K562 (cell line): ENCODE measurements around the gene CXCL9. TPM values are rescaled to one million over a fixed set of nuclear protein-coding genes. Genes with fewer than 3 reads are reported as not detected.

ENCODE experiments used
- COPS2 ChIP-seq: fragments of 450-650 bp; conservative IDR thresholded peaks from 2 replicates; pipeline ENCODE4 v1.6.1; 2016; ENCODE audit warnings: mild to moderate bottlenecking, moderate library complexity
- ELF4 ChIP-seq: fragments of 450-650 bp; formaldehyde crosslinking; IDR thresholded peaks from 2 replicates; pipeline ENCODE4 v1.4.0; 2022; ENCODE audit warnings: missing genetic modification characterization
- NFIC ChIP-seq: fragments of 450-650 bp; IDR thresholded peaks from 2 replicates; pipeline ENCODE4 v1.6.1; 2017; ENCODE audit warnings: mild to moderate bottlenecking, inconsistent platforms
- PCBP2 ChIP-seq: fragments of 200-400 bp; formaldehyde crosslinking; IDR thresholded peaks from 2 replicates; pipeline ENCODE4 v1.6.1; 2018; ENCODE audit warnings: low read length, low read depth, mild to moderate bottlenecking, moderate library complexity; ENCODE audit not compliant: poor library complexity, severe bottlenecking
- RNF2 ChIP-seq: sonication (generic); IDR thresholded peaks from 2 replicates; pipeline ENCODE4 v1.6.1; 2016
- SMAD2 ChIP-seq: fragments of 150-350 bp; IDR thresholded peaks from 2 replicates; pipeline ENCODE4 v1.6.1; 2014; ENCODE audit warnings: low read depth, mild to moderate bottlenecking, low read length
- SP1 ChIP-seq: sonication (generic); formaldehyde crosslinking; IDR thresholded peaks from 2 replicates; pipeline ENCODE4 v1.8.1; 2022; ENCODE audit warnings: mild to moderate bottlenecking, missing genetic modification reagents
- SRSF3 ChIP-seq: fragments of 200-400 bp; formaldehyde crosslinking; IDR thresholded peaks from 2 replicates; pipeline ENCODE4 v1.6.1; 2016; ENCODE audit warnings: mild to moderate bottlenecking, low read length, moderate library complexity; ENCODE audit not compliant: insufficient read depth
- ZNF347 ChIP-seq: fragments of 450-650 bp; formaldehyde crosslinking; IDR thresholded peaks from 2 replicates; pipeline ENCODE4 v1.4.0; 2020; ENCODE audit warnings: low read depth, mild to moderate bottlenecking, moderate library complexity
- polyA plus RNA-seq, 8 experiments: library from polyadenylated mRNA; depleted of rRNA in 4 of 8; stranded (reverse) in 5 of 8; unstranded in 3 of 8; fragments of >200 nt; fragmentation: Nextera tagmentation in 2 of 8; fragmentation: Illumina TruSeq in 1 of 8; extraction: Ambion mirVana in 2 of 8; extraction: Trizol in 1 of 8; gene quantifications; 2 replicates each; pipeline versions ENCODE4 v1.2.1 to v1.2.3, GENCODE V29; 2011 to 2014; ENCODE audit warnings: inconsistent platforms in 1 of 8, missing spikeins in 1 of 8
- total RNA-seq, 7 experiments: library from RNA; depleted of rRNA in 6 of 7; stranded (reverse); fragments of >200 nt in 6 of 7; fragmentation: Illumina TruSeq in 2 of 7; extraction: Trizol in 2 of 7; gene quantifications; 2 replicates each; pipeline versions ENCODE4 v1.2.1 to v1.2.3, GENCODE V29; 2011 to 2021; ENCODE audit warnings: low replicate concordance in 1 of 7
- TF ChIP-seq, protein P1 (sequence below): sonication (generic); formaldehyde crosslinking; IDR thresholded peaks from 2 replicates; pipeline ENCODE4 v1.8.1; 2023; ENCODE audit warnings: mild to moderate bottlenecking, missing genetic modification reagents
- TF ChIP-seq, protein P2 (sequence below): fragments of 450-650 bp; formaldehyde crosslinking; IDR thresholded peaks from 2 replicates; pipeline ENCODE4 v1.4.0; 2020; ENCODE audit warnings: mild to moderate bottlenecking, moderate library complexity
- TF ChIP-seq, protein P3 (sequence below), 3 experiments: fragments of 200-800 bp in 1 of 3; sonication (Bioruptor generic) in 1 of 3; sonication (generic) in 1 of 3; formaldehyde crosslinking in 1 of 3; IDR thresholded peaks; 2 replicates each; pipeline versions ENCODE4 v1.6.1 to v1.8.0; 2016 to 2022; ENCODE audit warnings: mild to moderate bottlenecking in 2 of 3, missing compliant biosample characterization in 2 of 3, missing genetic modification characterization in 2 of 3, missing genetic modification reagents in 1 of 3
- TF ChIP-seq, protein P4 (sequence below): fragments of 200-600 bp; sonication (generic); IDR thresholded peaks from one replicate; pipeline ENCODE4 v1.6.1; 2012; ENCODE audit warnings: mild to moderate bottlenecking, low read depth, low read length, inconsistent platforms

CXCL9 gene
- total and polyA plus RNA-seq, 9 of the 15 experiments (the other 6 are each of a cell fraction or from before 2014, with no cell fraction given), result not detected

DNA sequence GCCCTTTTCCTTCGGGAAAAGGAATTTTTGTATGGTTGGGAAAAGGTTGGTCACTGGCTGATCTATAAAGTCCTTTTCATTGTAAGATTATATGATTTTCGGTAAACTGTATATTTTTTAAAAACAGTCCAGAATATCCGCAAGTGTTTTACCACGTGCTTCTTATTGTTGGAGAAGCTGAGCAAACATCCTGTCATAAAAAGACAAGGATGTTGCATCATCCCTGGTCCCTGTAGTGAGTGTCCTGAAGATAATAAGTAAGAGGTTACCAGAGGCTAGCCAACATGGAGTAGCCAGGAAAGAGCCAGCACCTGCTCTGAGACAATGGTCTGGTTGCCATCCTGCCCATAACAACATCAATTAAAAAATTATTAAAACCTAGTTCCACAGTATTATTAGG is 5.1 kb downstream of the CXCL9 start (continued):
- TF ChIP-seq PCBP2 (no peak), COPS2 (no peak), RNF2 (no peak; the same call in 1 of the 2 replicates), NFIC (no peak), SRSF3 (no peak), SP1 (CRISPR knock-in tag) (no peak), ELF4 (CRISPR knock-in tag) (no peak), SMAD2 (no peak), ZNF347 (CRISPR knock-in tag) (no peak)
- TF ChIP-seq, protein P1, sequence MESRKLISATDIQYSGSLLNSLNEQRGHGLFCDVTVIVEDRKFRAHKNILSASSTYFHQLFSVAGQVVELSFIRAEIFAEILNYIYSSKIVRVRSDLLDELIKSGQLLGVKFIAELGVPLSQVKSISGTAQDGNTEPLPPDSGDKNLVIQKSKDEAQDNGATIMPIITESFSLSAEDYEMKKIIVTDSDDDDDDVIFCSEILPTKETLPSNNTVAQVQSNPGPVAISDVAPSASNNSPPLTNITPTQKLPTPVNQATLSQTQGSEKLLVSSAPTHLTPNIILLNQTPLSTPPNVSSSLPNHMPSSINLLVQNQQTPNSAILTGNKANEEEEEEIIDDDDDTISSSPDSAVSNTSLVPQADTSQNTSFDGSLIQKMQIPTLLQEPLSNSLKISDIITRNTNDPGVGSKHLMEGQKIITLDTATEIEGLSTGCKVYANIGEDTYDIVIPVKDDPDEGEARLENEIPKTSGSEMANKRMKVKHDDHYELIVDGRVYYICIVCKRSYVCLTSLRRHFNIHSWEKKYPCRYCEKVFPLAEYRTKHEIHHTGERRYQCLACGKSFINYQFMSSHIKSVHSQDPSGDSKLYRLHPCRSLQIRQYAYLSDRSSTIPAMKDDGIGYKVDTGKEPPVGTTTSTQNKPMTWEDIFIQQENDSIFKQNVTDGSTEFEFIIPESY (CRISPR knock-in tag), result no peak
- TF ChIP-seq, protein P2, sequence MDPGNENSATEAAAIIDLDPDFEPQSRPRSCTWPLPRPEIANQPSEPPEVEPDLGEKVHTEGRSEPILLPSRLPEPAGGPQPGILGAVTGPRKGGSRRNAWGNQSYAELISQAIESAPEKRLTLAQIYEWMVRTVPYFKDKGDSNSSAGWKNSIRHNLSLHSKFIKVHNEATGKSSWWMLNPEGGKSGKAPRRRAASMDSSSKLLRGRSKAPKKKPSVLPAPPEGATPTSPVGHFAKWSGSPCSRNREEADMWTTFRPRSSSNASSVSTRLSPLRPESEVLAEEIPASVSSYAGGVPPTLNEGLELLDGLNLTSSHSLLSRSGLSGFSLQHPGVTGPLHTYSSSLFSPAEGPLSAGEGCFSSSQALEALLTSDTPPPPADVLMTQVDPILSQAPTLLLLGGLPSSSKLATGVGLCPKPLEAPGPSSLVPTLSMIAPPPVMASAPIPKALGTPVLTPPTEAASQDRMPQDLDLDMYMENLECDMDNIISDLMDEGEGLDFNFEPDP (CRISPR knock-in tag), result no peak
- TF ChIP-seq, protein P3, sequence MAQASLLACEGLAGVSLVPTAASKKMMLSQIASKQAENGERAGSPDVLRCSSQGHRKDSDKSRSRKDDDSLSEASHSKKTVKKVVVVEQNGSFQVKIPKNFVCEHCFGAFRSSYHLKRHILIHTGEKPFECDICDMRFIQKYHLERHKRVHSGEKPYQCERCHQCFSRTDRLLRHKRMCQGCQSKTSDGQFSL (CRISPR knock-in tag; IDR thresholded peaks at IDR 0.05), result no peak
- TF ChIP-seq, protein P3 (tag; IDR thresholded peaks at IDR 0.05), result no peak
- TF ChIP-seq, protein P4, sequence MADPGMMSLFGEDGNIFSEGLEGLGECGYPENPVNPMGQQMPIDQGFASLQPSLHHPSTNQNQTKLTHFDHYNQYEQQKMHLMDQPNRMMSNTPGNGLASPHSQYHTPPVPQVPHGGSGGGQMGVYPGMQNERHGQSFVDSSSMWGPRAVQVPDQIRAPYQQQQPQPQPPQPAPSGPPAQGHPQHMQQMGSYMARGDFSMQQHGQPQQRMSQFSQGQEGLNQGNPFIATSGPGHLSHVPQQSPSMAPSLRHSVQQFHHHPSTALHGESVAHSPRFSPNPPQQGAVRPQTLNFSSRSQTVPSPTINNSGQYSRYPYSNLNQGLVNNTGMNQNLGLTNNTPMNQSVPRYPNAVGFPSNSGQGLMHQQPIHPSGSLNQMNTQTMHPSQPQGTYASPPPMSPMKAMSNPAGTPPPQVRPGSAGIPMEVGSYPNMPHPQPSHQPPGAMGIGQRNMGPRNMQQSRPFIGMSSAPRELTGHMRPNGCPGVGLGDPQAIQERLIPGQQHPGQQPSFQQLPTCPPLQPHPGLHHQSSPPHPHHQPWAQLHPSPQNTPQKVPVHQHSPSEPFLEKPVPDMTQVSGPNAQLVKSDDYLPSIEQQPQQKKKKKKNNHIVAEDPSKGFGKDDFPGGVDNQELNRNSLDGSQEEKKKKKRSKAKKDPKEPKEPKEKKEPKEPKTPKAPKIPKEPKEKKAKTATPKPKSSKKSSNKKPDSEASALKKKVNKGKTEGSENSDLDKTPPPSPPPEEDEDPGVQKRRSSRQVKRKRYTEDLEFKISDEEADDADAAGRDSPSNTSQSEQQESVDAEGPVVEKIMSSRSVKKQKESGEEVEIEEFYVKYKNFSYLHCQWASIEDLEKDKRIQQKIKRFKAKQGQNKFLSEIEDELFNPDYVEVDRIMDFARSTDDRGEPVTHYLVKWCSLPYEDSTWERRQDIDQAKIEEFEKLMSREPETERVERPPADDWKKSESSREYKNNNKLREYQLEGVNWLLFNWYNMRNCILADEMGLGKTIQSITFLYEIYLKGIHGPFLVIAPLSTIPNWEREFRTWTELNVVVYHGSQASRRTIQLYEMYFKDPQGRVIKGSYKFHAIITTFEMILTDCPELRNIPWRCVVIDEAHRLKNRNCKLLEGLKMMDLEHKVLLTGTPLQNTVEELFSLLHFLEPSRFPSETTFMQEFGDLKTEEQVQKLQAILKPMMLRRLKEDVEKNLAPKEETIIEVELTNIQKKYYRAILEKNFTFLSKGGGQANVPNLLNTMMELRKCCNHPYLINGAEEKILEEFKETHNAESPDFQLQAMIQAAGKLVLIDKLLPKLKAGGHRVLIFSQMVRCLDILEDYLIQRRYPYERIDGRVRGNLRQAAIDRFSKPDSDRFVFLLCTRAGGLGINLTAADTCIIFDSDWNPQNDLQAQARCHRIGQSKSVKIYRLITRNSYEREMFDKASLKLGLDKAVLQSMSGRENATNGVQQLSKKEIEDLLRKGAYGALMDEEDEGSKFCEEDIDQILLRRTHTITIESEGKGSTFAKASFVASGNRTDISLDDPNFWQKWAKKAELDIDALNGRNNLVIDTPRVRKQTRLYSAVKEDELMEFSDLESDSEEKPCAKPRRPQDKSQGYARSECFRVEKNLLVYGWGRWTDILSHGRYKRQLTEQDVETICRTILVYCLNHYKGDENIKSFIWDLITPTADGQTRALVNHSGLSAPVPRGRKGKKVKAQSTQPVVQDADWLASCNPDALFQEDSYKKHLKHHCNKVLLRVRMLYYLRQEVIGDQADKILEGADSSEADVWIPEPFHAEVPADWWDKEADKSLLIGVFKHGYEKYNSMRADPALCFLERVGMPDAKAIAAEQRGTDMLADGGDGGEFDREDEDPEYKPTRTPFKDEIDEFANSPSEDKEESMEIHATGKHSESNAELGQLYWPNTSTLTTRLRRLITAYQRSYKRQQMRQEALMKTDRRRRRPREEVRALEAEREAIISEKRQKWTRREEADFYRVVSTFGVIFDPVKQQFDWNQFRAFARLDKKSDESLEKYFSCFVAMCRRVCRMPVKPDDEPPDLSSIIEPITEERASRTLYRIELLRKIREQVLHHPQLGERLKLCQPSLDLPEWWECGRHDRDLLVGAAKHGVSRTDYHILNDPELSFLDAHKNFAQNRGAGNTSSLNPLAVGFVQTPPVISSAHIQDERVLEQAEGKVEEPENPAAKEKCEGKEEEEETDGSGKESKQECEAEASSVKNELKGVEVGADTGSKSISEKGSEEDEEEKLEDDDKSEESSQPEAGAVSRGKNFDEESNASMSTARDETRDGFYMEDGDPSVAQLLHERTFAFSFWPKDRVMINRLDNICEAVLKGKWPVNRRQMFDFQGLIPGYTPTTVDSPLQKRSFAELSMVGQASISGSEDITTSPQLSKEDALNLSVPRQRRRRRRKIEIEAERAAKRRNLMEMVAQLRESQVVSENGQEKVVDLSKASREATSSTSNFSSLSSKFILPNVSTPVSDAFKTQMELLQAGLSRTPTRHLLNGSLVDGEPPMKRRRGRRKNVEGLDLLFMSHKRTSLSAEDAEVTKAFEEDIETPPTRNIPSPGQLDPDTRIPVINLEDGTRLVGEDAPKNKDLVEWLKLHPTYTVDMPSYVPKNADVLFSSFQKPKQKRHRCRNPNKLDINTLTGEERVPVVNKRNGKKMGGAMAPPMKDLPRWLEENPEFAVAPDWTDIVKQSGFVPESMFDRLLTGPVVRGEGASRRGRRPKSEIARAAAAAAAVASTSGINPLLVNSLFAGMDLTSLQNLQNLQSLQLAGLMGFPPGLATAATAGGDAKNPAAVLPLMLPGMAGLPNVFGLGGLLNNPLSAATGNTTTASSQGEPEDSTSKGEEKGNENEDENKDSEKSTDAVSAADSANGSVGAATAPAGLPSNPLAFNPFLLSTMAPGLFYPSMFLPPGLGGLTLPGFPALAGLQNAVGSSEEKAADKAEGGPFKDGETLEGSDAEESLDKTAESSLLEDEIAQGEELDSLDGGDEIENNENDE, result no peak
